HG02973 (cell line): ENCODE measurements around the gene PORCN.

Experiments
- ATAC-seq: cut with Tn5 transposase; IDR thresholded peaks from one replicate; pipeline ENCODE4 v1.9.1; 2021; ENCODE audit warnings: moderate library complexity; ENCODE audit not compliant: unreplicated experiment

Gene PORCN

GRCh38 chrX:48475774-48476577, 32.8 kb upstream of the PORCN start, which contains the start of gene FTSJ1:
Gene FTSJ1, plus strand, starts transcription at chrX:48476199. Its CDS starts 1,849 bp downstream, at chrX:48478048.
- ATAC-seq = peak; percentile 78

GRCh38 chrX:48476919-48477318, 31.9 kb upstream of the PORCN start:
- no peak for ATAC-seq

- no peak for ATAC-seq
Measured at GRCh38 chrX:48477960-48478755, 30.6 kb upstream of the PORCN start.

DNA sequence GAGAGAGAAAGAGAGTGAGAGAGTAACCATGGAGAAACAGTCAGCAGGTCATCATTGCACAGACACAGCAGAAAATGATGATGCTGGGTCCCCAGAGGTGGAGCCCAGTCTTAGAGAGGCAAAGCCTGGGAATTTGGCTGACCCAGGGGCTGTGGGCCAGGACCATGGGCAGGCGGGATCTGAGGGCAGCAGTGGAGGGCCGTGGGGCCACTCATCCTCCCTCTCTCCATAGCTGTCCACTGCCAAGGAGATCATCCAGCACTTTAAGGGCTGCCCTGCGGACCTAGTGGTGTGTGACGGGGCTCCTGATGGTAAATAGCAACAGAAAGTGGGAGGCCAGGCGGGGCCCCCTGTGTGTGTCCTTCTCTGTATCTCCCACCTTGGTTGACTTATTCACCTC, 30.0 kb upstream of the PORCN start:
- ATAC-seq = no peak

- no peak for ATAC-seq
Measured at GRCh38 chrX:48480142-48480541, 28.6 kb upstream of the PORCN start.

GRCh38 chrX:48480583-48480982, 28.2 kb upstream of the PORCN start:
- no peak for ATAC-seq

GRCh38 chrX:48482526-48482925, 26.3 kb upstream of the PORCN start:
- no peak for ATAC-seq

- no peak for ATAC-seq
Measured at GRCh38 chrX:48487362-48487798, 21.4 kb upstream of the PORCN start.

GRCh38 chrX:48488034-48488433, 20.8 kb upstream of the PORCN start:
- ATAC-seq = no peak

DNA sequence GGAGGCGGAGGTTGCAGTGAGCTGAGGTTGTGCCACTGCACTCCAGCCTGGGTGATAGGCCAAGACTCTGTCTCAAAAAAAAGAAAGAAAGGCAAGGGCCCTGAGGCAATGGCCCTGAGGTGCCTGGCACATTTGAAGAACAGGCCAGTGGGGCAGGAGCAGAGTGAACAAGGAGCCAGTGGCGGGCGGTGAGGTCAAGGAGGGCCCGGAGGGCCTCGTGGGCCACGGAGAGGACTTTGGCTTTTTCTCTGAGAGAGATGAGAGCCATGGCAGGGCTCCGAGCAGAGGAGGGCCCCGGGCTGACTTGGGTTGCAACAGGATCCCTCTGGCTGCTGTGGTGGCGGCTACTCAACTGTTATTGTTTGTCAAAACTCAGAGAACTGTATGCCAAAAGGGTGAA, 19.5 kb upstream of the PORCN start:
- ATAC-seq = no peak

- no peak for ATAC-seq
Measured at GRCh38 chrX:48489892-48490291, 18.9 kb upstream of the PORCN start.

DNA sequence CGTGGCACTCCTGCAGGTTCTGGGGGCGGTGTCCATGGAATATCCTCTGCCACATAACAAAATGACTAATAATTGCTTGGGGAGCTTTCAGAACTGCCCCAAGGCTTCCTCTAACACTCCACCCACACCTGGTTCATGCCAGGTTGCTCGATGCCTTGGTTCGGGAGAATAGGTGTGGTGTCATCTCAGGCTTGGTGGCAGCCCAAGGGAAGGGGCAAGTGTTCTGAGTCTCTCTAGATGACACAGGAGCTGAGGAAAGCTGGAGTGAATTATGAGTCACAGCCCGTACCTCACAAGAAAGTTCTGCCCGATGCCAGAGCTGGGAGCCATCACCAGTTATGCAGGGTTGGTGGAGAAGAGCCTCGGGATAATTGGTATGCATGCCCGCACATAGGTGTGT, 18.1 kb upstream of the PORCN start:
- ATAC-seq = no peak

DNA sequence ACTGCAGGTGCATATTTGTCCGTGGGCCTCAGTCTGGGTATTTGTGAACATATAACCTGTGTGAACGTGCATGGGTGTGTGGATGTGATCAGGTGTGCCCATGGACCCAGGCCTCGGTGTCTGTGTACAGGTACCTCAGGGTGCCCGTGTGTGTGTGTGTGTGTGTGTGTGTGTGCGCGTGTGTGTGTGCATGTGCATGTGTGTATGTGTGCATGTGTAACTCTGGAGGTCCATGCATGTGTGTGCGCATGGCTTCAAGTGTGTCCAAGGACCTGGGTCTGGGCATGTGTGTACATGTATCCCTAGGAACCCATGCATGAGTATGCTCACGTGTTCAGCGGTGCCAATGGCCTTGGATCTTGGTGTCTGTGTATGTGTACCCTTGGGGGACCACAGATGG, 17.0 kb upstream of the PORCN start:
- ATAC-seq = no peak

DNA sequence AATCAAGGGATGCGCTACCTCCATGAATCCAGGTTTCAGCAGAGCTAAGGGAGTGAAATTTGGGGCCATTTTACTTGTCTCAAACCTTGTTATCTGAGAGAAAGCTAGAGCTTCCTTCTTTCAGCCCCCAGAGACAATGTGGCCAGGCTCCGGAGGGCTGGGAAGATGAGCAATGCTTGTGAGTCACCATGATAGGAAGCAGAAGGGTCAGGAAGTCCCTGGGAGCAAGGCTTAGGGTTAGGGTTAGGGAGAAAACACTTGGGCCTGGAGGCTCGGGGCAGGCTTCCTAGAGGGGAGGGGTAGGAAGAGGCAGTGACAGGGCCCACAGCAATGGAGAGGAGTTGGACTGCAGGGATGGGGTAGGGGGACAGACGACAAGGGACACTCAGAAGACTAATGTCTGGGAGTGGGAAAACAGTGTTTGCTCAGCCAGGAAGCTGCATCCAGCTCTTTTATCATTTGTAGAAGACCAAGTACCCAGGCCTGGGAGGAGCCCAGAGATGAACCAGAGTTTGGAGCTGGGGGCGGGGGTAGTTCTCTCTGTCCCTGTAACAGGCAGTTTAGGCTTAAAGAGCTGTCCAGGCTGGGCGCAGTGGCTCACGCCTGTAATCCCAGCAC, 16.4 kb upstream of the PORCN start:
- no peak for ATAC-seq

GRCh38 chrX:48493890-48494364, 14.9 kb upstream of the PORCN start:
- no peak for ATAC-seq

DNA sequence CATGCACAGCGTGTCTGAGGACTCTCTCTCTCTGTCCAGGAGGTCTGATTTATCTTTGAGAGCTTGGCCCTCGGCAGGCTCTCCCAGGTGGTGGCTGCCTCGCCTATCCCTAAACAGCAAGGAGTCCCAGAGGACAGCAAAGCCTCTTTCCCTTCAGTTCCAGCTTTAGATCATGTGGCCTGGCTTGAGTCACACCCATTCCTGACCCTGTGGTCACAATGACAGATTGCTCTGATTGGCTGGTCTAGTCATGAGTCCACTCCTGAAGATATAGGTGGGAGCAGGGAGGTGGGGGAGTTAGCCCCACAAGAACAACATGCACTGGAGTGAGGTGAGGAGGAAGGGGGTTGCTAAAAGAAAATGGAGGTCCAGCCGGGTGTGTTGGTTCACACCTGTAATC, 12.1 kb upstream of the PORCN start:
- ATAC-seq = no peak

DNA sequence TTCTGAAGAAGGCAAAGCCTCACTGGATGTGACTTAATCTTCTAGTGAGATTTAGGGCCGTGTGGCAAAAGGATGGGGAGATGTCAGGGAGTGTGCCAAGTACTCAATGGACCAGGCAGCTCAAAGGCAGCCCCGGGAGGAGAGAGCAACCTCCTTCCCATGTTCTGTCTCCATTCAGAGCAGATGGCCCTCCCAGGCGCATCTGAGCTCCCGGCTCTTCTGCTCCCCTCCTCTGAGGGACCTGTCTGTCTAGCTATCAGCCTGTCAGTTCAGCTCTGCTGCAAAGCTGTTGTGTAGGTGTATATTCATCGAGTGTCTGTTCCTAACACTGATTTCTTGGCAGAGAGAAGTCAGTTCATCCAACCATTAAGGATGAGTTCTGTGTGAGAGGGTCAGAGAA, 10.9 kb upstream of the PORCN start:
- no peak for ATAC-seq

- ATAC-seq = no peak
Measured at GRCh38 chrX:48498374-48498809, 10.4 kb upstream of the PORCN start.

GRCh38 chrX:48504261-48504660, 4.5 kb upstream of the PORCN start:
- ATAC-seq = no peak

GRCh38 chrX:48505481-48505880, 3.3 kb upstream of the PORCN start:
- no peak for ATAC-seq

DNA sequence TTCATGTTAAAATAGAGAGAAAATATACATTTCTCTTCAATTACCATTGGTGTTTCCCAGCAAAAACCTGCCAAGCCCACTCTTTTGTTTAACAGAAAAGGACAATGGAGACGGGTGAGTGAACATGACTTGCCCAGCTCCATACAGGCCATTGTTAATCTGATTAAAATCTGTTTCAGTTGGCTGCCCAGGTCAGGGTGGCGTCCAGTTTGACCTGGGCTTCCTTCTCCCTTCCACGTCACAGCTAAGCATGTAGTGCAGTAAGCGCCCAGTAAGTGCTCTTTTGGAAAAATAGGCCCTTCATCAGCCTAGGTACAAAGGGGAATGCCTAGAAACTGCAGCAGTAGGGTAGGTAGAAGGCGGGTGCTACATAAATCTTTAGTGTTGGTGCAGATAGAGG, 1.5 kb upstream of the PORCN start:
- ATAC-seq = no peak

GRCh38 chrX:48509245-48509590, 426 bp downstream of the PORCN start:
- ATAC-seq = no peak
